ENCODE measurements around the gene MAP1A.

The MAP1A gene

GRCh38 chr15:43517354-43518196 lies at the start of gene MAP1A:
Gene MAP1A, plus strand, starts transcription at chr15:43517608. Its CDS starts 3,866 bp downstream, at chr15:43521474.
- peak; percentile 50 for DNase-seq (ENCODE audit: low spot score)
- FAIRE-seq: no peak

DNA sequence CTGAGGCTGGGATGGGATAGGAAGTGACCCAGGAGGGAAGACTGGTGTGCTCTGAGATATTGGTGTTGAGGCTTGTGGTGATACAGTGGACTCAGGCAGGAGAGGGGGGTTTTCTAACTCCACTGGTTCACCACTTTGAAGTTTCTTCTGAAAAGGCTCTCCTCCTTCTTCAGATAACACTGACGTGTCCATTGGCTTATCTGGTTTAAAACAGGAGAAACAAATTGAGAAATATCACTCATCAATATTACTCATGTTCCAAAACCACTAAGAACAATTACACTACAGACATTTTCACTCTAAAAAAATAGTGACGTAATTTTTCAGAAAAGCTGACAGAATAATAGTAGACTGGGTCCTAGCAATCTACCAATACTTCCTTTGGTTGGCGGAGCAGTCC lies 47.5 kb upstream of the MAP1A start:
- DNase-seq (ENCODE audit: low spot score): no peak
- no peak for FAIRE-seq

- DNase-seq (ENCODE audit: low spot score) (no peak), FAIRE-seq (no peak)
Observed at GRCh38 chr15:43471975-43472374, 45.4 kb upstream of the MAP1A start.

DNA sequence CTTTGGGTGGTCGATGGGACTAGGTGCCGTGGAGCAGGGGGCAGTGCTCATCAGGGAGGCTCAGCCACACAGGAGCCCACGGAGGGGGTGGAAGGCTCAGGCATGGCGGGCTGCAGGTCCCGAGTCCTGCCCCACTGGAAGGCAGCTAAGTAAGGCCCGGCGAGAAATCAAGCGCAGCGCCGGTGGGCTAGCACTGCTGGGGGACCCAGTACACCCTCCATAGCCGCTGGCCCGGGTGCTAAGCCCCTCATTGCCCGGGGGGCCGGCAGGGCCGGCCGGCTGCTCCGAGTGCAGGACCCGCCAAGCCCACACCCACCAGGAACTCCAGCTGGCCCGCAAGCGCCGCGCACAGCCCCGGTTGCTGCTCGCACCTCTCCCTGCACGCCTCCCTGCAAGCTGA lies 43.5 kb upstream of the MAP1A start:
- no peak for FAIRE-seq

GRCh38 chr15:43483297-43484128 lies 33.9 kb upstream of the MAP1A start:
- no peak for DNase-seq (ENCODE audit: low spot score)
- no peak for FAIRE-seq

More for the DNA sequence above, 43.5 kb upstream of the MAP1A start:
- no peak for DNase-seq (ENCODE audit: low spot score)

- FAIRE-seq (no peak), DNase-seq (ENCODE audit: low spot score) (no peak)
Observed at GRCh38 chr15:43484455-43484854, 33.0 kb upstream of the MAP1A start.

DNA sequence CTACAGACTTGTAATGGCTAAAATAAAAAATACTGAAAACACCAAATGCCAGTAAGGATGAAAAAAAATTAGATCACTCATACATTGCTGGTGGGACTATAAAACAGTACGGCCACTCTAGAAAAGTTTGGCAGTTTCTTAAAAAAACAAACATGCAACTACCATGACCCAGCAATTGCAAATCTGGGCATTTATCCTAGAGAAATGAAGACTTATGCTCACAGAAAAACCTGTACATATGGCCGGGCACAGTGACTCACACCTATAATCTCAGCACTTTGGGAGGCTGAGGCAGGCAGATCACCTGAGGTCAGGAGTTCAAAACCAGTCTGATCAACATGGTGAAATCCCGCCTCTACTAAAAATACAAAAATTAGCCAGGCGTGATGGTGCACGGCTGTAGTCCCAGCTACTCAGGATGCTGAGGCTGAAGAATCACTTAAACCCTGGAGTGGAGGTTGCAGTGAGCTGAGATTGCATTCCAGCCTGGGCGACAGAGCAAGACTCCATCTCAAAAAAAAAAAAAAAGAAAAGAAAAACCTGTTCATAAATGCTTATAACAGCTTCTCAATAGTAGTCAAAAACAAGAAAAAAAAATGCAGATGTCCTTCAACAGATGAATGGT lies 30.0 kb upstream of the MAP1A start:
- DNase-seq (ENCODE audit: low spot score): no peak
- no peak for FAIRE-seq

DNA sequence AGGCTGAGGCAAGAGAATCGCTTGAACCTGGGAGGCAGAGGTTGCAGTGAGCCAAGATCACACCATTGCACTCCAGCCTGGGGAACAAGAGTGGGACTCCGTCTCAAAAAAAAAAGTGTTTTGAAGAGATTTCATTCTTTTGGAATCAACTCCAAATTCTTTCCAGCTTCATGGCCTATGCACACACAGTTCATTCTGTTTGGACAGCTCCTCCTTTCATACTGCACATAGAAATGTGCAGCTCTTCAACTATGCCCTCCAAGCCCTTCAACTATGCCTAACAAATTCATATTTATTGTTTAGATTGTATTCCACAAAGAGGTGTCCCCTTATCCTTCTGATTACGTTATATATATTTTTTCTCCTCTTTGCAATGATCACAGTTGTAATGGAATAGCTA lies 28.6 kb upstream of the MAP1A start:
- FAIRE-seq (no peak), DNase-seq (ENCODE audit: low spot score) (no peak)

GRCh38 chr15:43489191-43489590 lies 28.2 kb upstream of the MAP1A start:
- no peak for FAIRE-seq

DNA sequence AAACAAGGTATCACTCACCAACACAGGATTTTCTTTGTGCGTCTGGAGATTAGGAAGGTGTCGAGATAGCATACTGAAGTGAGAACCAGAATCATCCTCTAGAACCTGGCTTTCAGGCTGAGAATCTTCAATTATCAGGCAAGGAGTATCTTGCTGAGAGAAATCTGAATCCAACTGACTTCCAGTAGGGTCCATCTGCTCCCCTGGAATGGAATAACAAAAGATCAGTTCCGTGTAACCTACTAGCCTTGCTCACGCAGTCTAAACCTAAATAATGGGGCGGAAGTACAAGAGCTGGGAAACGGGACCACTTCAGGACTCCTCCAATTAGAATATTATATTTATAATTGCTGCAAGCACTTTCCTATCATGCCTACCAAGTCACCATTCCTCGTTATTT lies 25.1 kb upstream of the MAP1A start:
- no peak for DNase-seq (ENCODE audit: low spot score)
- FAIRE-seq: no peak

More at GRCh38 chr15:43489191-43489590, 28.2 kb upstream of the MAP1A start:
- no peak for DNase-seq (ENCODE audit: low spot score)

DNA sequence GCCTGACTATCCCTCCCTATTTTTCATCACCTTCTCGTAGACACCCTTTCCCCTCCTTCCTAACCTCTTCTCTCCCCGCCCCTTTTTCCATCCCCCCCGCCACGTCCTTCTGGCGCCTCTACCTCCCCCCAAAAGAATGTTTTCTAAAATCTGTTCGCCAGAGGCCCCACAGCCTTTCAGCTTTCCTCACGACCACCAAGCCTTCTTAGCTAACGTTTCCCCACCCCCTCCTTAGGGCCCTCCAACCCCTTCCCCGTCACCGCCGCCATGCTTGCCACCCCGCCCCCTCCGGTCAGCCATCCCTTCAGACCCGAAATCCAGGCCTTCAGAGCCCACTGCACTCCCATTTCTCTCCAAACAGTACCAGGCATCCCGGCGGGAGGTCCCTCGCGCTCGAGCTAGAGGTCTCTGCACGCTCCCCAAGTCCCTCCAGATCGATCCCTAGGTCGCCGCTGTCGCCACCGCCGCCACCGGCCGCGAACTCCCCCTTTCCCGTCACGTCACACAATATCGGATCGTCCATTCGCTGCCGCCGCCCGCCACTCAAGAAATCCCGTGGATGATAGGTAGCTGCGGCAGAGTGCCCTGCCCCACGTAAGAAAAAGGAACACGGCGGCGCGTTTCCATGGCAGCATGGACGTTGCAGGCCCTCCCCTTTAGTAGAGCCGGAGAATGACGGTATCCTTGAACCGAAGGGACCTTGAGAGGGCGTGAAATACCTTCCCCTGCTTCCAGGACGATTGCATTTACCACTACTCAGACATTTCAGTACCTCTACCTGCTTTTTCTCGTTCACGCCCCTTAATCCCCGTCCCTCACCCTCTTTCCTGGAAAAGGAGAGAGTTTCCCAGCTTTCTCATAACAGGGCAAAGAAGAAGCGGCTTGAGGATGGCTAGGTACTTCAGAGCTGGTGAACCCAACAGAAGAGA lies 24.5 kb upstream of the MAP1A start, which contains the start of gene TP53BP1:
Gene TP53BP1 (minus strand): TSS at position 484 of the 929 bp plus-strand sequence. CDS start 113 bp downstream, at position 371.
- peak; percentile 96 for DNase-seq (ENCODE audit: low spot score)
- peak; percentile 13 for FAIRE-seq

- FAIRE-seq (no peak), DNase-seq (ENCODE audit: low spot score) (no peak)
Observed at GRCh38 chr15:43493703-43494472, 23.5 kb upstream of the MAP1A start.

DNA sequence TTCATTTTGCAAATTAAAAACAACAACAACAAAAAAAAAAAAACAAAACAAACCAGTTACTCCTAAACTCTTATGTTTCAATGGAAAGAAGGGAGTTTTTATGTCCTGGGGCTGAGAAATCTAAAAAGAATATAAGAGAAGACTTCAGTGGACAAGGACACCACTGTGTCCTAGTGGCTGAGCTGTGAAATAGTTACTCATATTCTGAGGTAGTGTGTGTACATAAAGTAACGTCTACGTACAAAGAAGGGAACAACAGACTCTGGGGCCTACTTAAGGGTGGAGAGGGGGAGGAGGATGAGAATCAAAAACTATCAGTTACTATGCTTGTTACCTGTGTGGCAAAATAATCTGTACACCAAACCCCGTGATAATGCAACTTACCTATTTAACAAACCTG lies 18.4 kb upstream of the MAP1A start:
- no peak for DNase-seq (ENCODE audit: low spot score)
- no peak for FAIRE-seq

- no peak for FAIRE-seq
- DNase-seq (ENCODE audit: low spot score): no peak
Observed at GRCh38 chr15:43499635-43500034, 17.8 kb upstream of the MAP1A start.

DNA sequence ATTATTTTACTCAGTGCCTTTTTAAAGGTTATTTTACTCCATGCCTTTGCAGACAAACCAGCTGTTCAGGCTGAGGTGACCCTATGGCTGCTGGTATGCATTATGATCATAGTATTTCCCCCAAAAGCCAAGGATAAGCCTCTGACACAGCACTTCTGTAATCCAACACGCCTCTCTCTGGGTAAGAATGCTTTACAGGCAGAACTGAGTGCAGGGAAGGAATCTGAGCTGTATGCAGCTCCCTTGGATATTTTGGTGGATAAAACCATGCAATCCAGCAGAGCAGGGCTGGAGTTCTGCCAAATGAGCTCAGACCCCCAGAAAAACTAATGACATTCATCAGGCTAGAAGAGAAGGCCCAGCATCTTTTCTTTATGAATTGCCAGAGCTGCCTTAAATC lies 11.7 kb upstream of the MAP1A start:
- no peak for DNase-seq (ENCODE audit: low spot score)
- FAIRE-seq: no peak

DNA sequence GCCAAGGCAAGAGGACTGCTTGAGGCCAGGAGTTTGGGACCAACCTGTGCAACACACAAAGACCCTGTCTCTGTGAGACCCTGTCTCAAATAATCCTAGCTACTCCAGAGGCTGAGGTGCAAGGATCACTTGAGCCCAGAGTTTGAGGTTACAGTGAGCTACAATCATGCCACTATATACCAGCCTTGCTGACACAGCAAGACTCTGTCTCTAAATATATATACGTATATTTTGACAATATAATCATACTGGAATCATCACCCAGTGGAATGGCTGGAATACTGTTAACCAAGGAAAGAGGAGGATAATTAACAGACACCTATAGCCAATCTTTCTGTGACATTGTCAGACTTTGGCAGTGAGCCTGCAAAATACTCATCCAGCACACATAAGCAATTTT lies 9.0 kb upstream of the MAP1A start:
- DNase-seq (ENCODE audit: low spot score) (no peak), FAIRE-seq (no peak)

- no peak for FAIRE-seq
- no peak for DNase-seq (ENCODE audit: low spot score)
Observed at GRCh38 chr15:43508991-43509659, 8.3 kb upstream of the MAP1A start.

- DNase-seq (ENCODE audit: low spot score) (no peak), FAIRE-seq (no peak)
Observed at GRCh38 chr15:43509660-43510199, 7.7 kb upstream of the MAP1A start.
